Ureter (tissue), 1 donor: ENCODE data around the gene GBE1. TPM values are rescaled to one million over a fixed set of nuclear protein-coding genes. Genes with fewer than 3 reads are reported as not detected.
"Not testable (repeated sequence)": the region's sequence is repeated elsewhere in the genome, so short reads cannot be mapped to it uniquely, and the experiment has no call there.

Experiments used
- DNase-seq: peaks from one replicate; pipeline ENCODE4 v3.0.0-alpha.2; 2020; ENCODE audit warnings: low spot score
- total RNA-seq: library from RNA; stranded (reverse); gene quantifications from one replicate; pipeline ENCODE4 v1.2.4, GENCODE V29; 2023
- donor health status: DM: yes; HTN: yes; CAD: no.

The GBE1 gene
- total RNA-seq, 1 donor from 2014 or later, result 28.8 TPM

- DNase-seq, result no peak
Measured at GRCh38 chr3:81531263-81531662, 230.2 kb downstream of the GBE1 start.

- no peak for DNase-seq
Measured at GRCh38 chr3:81530180-81530939, 231.1 kb downstream of the GBE1 start.

DNA sequence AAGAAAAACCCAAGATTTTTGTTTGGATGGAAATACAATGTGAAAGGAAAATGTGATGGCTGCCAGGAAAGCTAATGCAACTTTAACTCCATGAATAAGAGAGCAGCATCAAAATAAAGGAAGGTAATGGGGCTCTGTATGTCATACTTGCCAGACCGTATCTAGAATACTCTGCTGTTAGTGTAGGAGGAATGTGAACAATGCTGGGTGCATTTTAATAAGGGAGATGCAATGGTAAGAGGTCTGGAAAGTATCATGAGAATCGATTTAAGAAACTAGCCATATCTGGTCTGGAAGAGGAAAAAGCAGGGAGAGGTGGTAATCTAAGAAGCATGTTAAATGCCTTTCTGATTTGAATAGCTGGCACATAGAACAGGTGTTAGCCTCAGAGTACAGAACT lies 239.6 kb downstream of the GBE1 start:
- DNase-seq, result no peak

GRCh38 chr3:81518945-81519344 lies 242.5 kb downstream of the GBE1 start:
- DNase-seq, result no peak

DNA sequence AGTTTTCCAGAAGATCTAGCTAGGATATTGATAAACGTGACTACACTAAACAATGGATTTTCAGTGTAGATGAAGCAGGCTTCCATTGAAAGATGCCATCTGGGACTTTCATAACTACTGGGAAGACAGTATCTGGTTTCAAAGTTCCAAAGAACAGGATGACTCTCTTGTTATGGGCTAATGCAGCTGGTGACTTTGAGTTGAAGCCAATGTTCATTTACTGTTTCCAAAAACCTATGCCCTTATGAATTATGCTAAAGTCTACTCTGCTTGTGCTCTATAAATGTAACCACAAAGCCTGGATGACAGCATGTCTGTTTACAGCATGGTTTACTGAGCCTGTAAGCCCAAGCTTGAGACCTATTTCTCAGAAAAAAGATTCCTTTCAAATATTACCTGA lies 245.4 kb downstream of the GBE1 start:
- DNase-seq, result no peak

GRCh38 chr3:81513591-81513990 lies 247.9 kb downstream of the GBE1 start:
- no peak for DNase-seq

DNA sequence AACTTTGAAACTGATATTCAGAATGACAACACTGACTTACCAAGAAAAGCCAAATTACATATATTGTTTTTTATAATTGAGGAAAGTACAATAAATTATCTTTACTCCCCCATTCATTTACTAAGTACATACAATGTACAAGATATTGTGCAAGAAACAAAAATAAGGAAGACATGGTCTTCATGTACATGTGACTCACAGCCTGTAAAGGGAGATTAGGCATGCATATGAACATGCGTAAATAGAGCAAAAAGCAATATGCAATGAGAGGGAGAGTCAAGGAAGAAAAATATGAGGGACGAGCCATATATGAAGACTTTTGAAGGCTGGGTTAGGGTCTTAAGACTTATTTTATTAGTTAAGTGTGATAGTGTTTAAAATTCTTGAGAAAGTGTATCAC lies 258.4 kb downstream of the GBE1 start:
- no peak for DNase-seq

DNA sequence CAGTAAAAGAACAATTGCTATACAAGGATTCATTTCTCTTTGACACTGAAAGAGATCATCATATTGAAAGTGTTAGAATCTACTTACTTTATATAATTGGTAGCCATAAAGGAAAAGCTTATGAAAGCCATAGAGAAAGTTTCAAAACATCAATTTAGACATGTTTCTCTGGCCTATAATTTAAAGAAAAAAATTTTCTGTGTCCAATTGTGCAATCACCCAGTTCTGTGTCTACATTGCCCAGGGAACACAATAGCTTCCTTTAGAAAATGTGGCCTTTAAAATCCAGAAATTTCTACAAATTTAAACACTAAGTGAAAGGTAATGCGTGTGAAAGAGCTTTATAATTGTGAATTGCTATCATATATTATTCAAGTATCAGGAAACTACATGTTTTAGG lies 259.2 kb downstream of the GBE1 start:
- no peak for DNase-seq

GRCh38 chr3:81500039-81500438 lies 261.4 kb downstream of the GBE1 start:
- DNase-seq, result no peak

DNA sequence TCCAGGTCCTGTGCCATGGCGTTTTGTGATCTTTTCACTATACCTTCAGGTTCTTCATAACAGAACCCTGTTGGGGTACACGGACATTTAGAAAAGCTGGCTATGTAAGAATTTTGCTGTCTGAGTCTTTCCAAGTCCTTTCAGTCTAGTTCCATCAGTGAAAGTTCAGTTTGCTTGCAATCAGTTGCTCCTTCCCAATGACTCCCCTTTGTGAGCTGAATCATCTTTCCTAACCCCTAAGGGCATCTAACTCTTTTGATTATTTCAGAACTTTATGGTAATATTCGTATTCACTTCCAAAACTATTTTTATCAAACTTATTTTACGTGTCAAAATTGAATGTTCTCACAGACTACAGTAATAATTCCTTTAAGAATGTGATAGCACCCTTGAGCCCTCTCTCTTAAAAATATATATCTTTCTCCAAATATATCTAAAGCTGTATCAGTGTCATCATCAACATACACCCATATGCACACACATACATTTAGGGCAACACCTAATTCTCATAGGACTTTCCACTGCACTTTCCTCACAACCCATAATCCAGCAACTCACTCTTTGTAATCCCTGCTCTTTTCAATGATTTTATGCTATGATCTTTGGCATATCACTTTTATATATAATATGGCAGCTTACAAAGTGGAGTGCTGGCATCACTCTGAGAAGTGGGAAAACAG lies 263.7 kb downstream of the GBE1 start:
- no peak for DNase-seq

DNA sequence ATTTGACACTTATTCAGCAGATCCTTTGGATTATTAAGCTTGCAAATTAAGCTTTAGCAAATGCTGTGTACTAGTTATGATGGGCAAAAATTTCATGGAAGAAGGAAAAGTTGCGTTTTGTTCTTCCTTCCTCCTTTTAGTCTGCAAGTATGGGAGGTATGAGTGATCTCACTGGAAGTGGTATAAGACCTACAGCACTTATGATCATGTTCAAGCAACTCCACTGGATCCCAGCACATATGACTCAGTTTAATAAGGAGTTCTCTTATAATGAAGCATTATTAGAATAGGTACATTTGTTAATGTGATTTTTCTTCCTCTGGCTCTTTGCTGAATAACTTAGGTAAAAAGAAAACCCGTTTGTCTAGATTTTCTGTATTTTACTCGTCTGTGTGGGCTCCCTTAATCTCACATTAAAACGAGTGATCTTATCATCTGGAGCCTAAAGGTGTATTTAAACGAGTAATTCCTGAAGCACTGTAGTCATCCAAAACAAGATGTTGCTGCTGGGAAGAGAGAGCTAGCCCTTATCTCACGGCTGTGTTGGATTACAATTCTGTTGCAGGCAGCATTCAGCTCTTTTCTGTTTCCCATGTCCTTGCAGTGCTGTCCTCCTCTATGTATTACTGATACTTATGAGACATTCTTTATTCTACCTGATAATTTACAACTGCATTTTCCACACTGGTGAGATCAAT lies 264.9 kb downstream of the GBE1 start:
- no peak for DNase-seq

- not testable (repeated sequence) for DNase-seq
Measured at GRCh38 chr3:81492471-81492870, 269.0 kb downstream of the GBE1 start.

GRCh38 chr3:81492040-81492439 lies 269.4 kb downstream of the GBE1 start:
- DNase-seq, result no peak

DNA sequence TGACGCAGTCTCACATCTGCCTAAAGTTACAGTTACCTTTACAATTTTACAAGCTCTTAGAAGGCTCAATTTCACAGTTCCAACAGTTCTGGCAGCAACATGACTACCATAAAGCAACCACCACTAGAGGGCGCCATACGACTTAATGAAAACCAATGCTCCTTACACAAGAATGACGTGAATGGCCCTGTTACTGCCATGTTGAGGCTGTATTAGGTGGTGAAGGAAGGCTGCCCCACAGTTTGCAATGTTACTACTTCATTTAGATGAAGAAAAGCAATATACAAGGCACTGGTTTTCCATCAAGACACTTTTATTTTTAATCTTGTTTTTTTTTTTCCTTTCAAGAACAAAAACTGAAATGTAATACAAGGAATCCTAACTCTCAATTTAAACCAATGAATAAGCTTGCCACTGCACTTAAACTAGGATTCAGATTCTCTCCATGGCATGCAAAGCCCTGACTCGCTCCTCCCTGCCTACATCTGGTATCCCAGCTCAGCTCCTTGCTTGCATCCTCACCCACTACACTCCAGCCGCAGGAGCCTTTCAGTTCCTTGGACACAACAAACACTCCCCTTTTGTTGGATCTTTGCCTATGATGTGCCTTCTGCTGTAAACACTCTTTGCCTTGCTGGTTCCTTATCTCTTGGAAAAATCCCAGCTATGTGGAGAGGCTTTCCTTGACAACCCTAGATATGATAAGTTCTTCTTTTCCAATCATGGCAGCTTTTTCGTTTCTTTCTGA lies 270.7 kb downstream of the GBE1 start:
- peak; percentile 80 for DNase-seq

GRCh38 chr3:81485444-81485865 lies 276.0 kb downstream of the GBE1 start:
- no peak for DNase-seq

- DNase-seq, result no peak
Measured at GRCh38 chr3:81484520-81484919, 276.9 kb downstream of the GBE1 start.

- no peak for DNase-seq
Measured at GRCh38 chr3:81483046-81483445, 278.4 kb downstream of the GBE1 start.

GRCh38 chr3:81477740-81478139 lies 283.7 kb downstream of the GBE1 start:
- DNase-seq, result no peak

DNA sequence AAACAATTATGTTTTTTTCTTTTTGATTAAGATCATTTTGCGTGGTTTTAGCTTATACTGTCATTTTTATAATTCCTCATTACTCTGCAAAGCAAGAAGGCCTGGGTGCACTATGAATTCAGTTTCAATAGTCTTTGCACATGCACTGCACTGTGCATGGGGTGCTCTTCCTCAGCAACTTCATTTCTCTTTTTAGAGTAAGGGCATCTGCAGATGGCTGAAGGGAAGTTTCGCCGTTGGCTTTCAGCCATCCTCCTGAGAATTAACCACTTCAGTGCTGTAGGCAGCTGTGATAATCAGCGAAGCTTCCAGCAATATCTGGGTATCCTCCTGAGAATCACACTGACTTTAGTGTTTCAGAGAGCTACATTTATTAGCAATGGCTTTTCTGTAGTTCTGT lies 284.8 kb downstream of the GBE1 start:
- no peak for DNase-seq

- no peak for DNase-seq
Measured at GRCh38 chr3:81472600-81473362, 288.7 kb downstream of the GBE1 start.

DNA sequence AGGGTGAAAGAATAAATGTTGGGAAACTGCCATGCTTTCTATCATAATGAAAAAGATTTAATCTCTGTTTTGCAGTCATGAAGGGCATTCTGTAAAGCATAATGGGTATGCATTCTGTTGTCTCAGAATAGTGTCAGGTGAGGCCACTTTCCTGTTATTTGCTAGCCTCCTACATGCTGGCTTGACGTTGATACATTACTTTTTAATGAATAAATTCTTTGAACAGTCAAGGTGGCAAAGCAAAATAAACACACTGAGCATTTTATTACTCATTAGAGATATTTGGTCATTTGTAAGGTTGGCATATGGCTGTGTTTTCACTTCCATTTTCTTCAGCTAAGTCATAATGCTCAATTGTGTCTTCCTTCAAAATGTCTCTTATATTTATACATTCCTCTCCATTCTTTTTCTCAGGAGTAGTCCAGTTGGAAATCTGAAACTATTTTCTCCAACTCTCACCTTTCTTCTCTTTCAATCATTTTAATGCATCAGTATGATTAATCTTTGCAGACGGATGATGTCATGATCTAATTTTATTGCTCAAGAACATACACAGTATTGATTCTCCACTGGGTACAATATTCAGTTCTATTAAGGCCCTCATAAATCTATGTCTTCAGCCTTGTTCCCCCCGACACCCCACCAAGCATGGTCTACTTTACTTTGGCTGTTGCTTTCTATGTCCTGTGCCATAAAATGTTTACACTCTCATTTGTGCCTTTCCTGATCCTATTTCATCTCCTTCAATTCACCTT lies 290.7 kb downstream of the GBE1 start:
- DNase-seq, result no peak
